ENCODE results near the gene ZNF723. TPM values are rescaled to one million over a fixed set of nuclear protein-coding genes. Genes with fewer than 3 reads are reported as not detected.
"Not testable (repeated sequence)": the region's sequence is repeated elsewhere in the genome, so short reads cannot be mapped to it uniquely, and the experiment has no call there.

ZNF723 gene
- total and polyA plus RNA-seq, 2 of the 13 experiments (the other 11 are each of a cell fraction or from before 2014, with no cell fraction given), result not detected

GRCh38 chr19:22831211-22831610 is 880 bp upstream of the ZNF723 start (continued):
- no peak for TF ChIP-seq HNF1B (CRISPR knock-in tag; IDR thresholded peaks at IDR 0.05)
- TF ChIP-seq MEIS1 (CRISPR knock-in tag; IDR thresholded peaks at IDR 0.05; ENCODE audit: borderline replicate concordance), result no peak
- no peak for TF ChIP-seq ZNF747 (CRISPR knock-in tag; IDR thresholded peaks at IDR 0.05; ENCODE audit: borderline replicate concordance)

- peaks cover 81% of the 10 kb centered on the region for H3K9me3 ChIP-seq (ENCODE audit: low read length)
- DNase-seq (ENCODE audit: low spot score); BruUV-seq (replicated peaks); CTCF ChIA-PET (ENCODE audit: low intra/inter-chr PET ratio, low total read pairs); H3K9ac ChIP-seq (ENCODE audit: insufficient read depth, low read depth, low read length); in situ Hi-C loops (cut with HindIII; ENCODE audit: extremely low pct_ligation_motif_present, low pct_unique_long_range_greater_than_20kb); H3K27me3 ChIP-seq (ENCODE audit: control insufficient read depth in 1 of 2, insufficient read depth in 2 of 2, low read length in 2 of 2); H3K4me2 ChIP-seq (ENCODE audit: low read depth, low read length); H3K4me1 ChIP-seq (ENCODE audit: insufficient read depth, low read length); H2AFZ ChIP-seq (ENCODE audit: low read length); POLR2A ChIA-PET; H3K36me3 ChIP-seq (replicated peaks in 1 of 2; ENCODE audit: control insufficient read depth in 1 of 2, insufficient read depth in 2 of 2, low read length in 2 of 2); ATAC-seq; H3K79me2 ChIP-seq (ENCODE audit: insufficient read depth, low read length); intact Hi-C loops (cut with micrococcal nuclease; ENCODE audit: unreplicated experiment); H3K27ac ChIP-seq (ENCODE audit: extremely low read length, insufficient read depth, low read length); FAIRE-seq; H4K20me1 ChIP-seq (ENCODE audit: insufficient read depth, low read length); H3K4me3 ChIP-seq (replicated peaks in 1 of 3; ENCODE audit: insufficient read depth in 1 of 3, low read depth in 2 of 3, low read length in 3 of 3): not testable (repeated sequence)
- peak; percentile 32; the same call in 1 of the 2 replicates for TF ChIP-seq ZNF274 (CRISPR knock-in tag; IDR thresholded peaks at IDR 0.05)
Observed at GRCh38 chr19:22857713-22858320, 25.7 kb downstream of the ZNF723 start.

- in situ Hi-C loops (cut with HindIII; ENCODE audit: extremely low pct_ligation_motif_present, low pct_unique_long_range_greater_than_20kb) (no loop called here), intact Hi-C loops (cut with micrococcal nuclease; ENCODE audit: unreplicated experiment) (no loop called here)
- WGBS (ENCODE audit: low lambda C conversion rate), result 0% methylated on average over 3 of the region's 3 CpGs
- no peaks in the 10 kb centered on the region for H4K20me1 ChIP-seq (ENCODE audit: insufficient read depth, low read length)
- no peak overlapping the region for H3K4me3 ChIP-seq (replicated peaks in 1 of 3; ENCODE audit: insufficient read depth in 1 of 3, low read depth in 2 of 3, low read length in 3 of 3)
- FAIRE-seq, result no peak
- POLR2A ChIA-PET, result no interaction called here
- H3K4me1 ChIP-seq (ENCODE audit: insufficient read depth, low read length), result no peaks in the 10 kb centered on the region
- CTCF ChIA-PET (ENCODE audit: low intra/inter-chr PET ratio, low total read pairs), result no interaction called here
- H3K36me3 ChIP-seq (replicated peaks in 1 of 2; ENCODE audit: control insufficient read depth in 1 of 2, insufficient read depth in 2 of 2, low read length in 2 of 2), result no peaks in the 10 kb centered on the region
- no peaks in the 10 kb centered on the region for H3K79me2 ChIP-seq (ENCODE audit: insufficient read depth, low read length)
- TF ChIP-seq CTCF (CRISPR knock-in tag; IDR thresholded peaks at IDR 0.05) (peak; percentile 50), STAG1 (CRISPR knock-in tag; IDR thresholded peaks at IDR 0.05) (peak; percentile 70), SKIL (CRISPR knock-in tag; IDR thresholded peaks at IDR 0.05; ENCODE audit: borderline replicate concordance) (no peak)
- no peak overlapping the region for H2AFZ ChIP-seq (ENCODE audit: low read length)
- no peak overlapping the region for H3K27ac ChIP-seq (ENCODE audit: extremely low read length, insufficient read depth, low read length)
- ATAC-seq, result peak; percentile 41; the same call in 1 of the 3 replicates
- H3K4me2 ChIP-seq (ENCODE audit: low read depth, low read length), result no peak overlapping the region
- no TSS peak for BruUV-seq (replicated peaks)
- H3K27me3 ChIP-seq (ENCODE audit: control insufficient read depth in 1 of 2, insufficient read depth in 2 of 2, low read length in 2 of 2), result no peaks in the 10 kb centered on the region
- H3K9ac ChIP-seq (ENCODE audit: insufficient read depth, low read depth, low read length), result no peak overlapping the region
- peaks cover 97% of the 10 kb centered on the region for H3K9me3 ChIP-seq (ENCODE audit: low read length)
- DNase-seq (ENCODE audit: low spot score), result peak; percentile 15
Observed at GRCh38 chr19:22882797-22883196, 50.7 kb downstream of the ZNF723 start.

Data from HepG2 (cell line).